ENCODE results near the gene ATPAF2.

The ATPAF2 gene

DNA sequence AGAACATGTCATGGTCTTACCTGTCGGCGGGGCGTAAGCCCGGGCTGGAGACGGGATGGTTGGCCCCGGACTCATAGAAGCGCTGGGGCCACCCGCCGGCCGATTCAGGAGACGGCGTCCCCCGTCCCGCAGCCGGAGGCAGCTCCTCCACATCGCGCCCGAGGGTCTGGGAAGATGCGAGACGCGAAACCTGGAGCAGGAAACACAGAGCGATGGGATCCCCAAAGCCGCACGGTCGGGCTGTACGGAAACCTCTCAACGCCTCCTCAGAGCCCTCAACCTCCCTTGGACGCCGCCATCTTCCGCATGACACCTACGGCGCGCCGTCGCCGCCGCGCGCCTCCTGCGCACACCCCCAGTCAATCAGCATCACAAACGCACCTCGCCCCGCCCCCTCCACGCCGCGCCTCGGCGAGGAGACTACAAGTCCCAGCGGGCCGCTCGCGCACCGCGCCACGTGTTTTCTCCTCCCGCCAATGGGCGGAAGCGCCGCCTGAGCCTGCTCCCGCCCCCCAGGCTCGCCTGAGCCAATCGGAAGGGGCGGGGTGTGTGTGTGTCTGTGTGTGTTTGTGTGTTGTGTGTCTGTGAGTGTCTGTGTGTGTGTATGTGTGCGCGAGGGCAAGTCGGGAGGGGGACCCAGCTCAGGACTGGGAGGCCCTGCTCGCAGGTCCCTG is at the start of gene ATPAF2, which contains the start of gene GID4:
ATPAF2 (minus strand) TSS at position 308 of the 674 bp plus-strand sequence; CDS start at position 153, 155 bp downstream.
GID4 (plus strand) TSS at position 548 of the 674 bp plus-strand sequence; CDS start at position 605, 57 bp downstream.
- Histone ChIP-seq H3K27me3 (ENCODE audit: insufficient read depth, low read length) (peaks cover 13% of the 10 kb centered on the region; the same call in 1 of the 2 replicates), H3K36me3 (ENCODE audit: insufficient read depth, low read depth, low read length) (no peaks in the 10 kb centered on the region), H3K9ac (ENCODE audit: low read depth, low read length) (peak within 1 kb of the TSS; percentile 77; the same call in 1 of the 2 replicates), H3K4me1 (ENCODE audit: insufficient read depth, low read length) (peaks cover 6% of the 10 kb centered on the region), H3K27ac (ENCODE audit: low read length) (no peak within 1 kb of the TSS), H3K9me3 (ENCODE audit: insufficient read depth, low read depth, low read length) (no peaks in the 10 kb centered on the region), H3K4me3 (ENCODE audit: low read length) (peak within 1 kb of the TSS; percentile 88)

- H3K27ac ChIP-seq (ENCODE audit: low read length): no peak within 1 kb of the TSS
- peak within 1 kb of the TSS; percentile 88 for H3K9ac ChIP-seq (ENCODE audit: low read depth, low read length)
- H3K9me3 ChIP-seq (ENCODE audit: insufficient read depth, low read depth, low read length): no peaks in the 10 kb centered on the region
- H3K27me3 ChIP-seq (ENCODE audit: insufficient read depth, low read length): no peaks in the 10 kb centered on the region
- no peaks in the 10 kb centered on the region for H3K4me1 ChIP-seq (ENCODE audit: insufficient read depth, low read length)
- peaks cover 8% of the 10 kb centered on the region for H3K36me3 ChIP-seq (ENCODE audit: insufficient read depth, low read depth, low read length)
- peak within 1 kb of the TSS; percentile 88 for H3K4me3 ChIP-seq (ENCODE audit: low read length)
These were observed 48.9 kb upstream of the ATPAF2 start, which contains the start of gene DRG2 for GRCh38 chr17:18087610-18088491. Gene DRG2, plus strand, starts transcription at chr17:18087948. Its CDS starts 76 bp downstream, at chr17:18088024.

DNA sequence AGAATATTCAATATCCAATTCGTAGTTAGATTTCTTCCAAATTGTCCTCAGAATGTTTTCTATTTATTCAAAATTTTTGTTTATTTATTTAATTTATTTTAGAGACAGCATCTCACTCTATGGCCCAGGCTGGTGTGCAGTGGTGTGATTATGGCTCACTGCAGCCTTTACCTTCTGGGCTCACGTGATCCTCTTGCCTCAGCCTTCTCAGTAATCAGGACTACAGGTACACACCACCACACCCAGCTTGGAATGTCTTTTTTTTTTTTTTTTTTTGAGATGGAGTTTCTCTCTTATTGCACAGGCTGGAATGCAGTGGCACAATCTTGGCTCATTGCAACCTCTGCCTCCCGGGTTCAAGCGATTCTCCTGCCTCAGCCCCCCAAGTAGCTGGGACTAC is 45.3 kb upstream of the ATPAF2 start:
- no peak overlapping the region for H3K9ac ChIP-seq (ENCODE audit: low read depth, low read length)
- no peak overlapping the region for H3K27ac ChIP-seq (ENCODE audit: low read length)
- no peaks in the 10 kb centered on the region for H3K4me1 ChIP-seq (ENCODE audit: insufficient read depth, low read length)
- no peaks in the 10 kb centered on the region for H3K9me3 ChIP-seq (ENCODE audit: insufficient read depth, low read depth, low read length)
- H3K27me3 ChIP-seq (ENCODE audit: insufficient read depth, low read length): no peaks in the 10 kb centered on the region
- H3K4me3 ChIP-seq (ENCODE audit: low read length): no peak overlapping the region
- no peaks in the 10 kb centered on the region for H3K36me3 ChIP-seq (ENCODE audit: insufficient read depth, low read depth, low read length)

DNA sequence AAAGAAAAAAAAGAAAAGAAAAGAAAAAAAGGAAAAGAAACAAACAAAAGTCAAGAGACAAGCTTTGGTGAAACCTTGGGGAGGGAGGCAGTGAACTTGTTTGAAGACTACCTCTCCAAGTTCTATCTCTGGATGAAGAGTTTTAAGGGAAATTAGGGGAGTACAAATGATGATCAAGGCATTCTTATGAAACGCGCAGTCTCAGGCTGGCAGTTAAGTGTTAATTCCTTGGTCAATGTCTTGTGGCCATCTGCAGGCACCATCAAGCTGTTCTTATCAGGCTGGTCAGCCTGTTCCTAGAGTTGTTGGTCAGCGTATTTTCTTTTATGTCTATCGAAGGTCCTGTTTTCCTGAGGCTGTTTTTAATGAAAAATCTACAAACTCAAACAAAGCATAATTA is 40.6 kb upstream of the ATPAF2 start:
- H3K4me1 ChIP-seq (ENCODE audit: insufficient read depth, low read length): no peaks in the 10 kb centered on the region
- H3K9ac ChIP-seq (ENCODE audit: low read depth, low read length): no peak overlapping the region
- no peak overlapping the region for H3K4me3 ChIP-seq (ENCODE audit: low read length)
- H3K27me3 ChIP-seq (ENCODE audit: insufficient read depth, low read length): no peaks in the 10 kb centered on the region
- H3K36me3 ChIP-seq (ENCODE audit: insufficient read depth, low read depth, low read length): no peaks in the 10 kb centered on the region
- no peak overlapping the region for H3K27ac ChIP-seq (ENCODE audit: low read length)
- no peaks in the 10 kb centered on the region for H3K9me3 ChIP-seq (ENCODE audit: insufficient read depth, low read depth, low read length)

GRCh38 chr17:18076936-18077335 is 38.0 kb upstream of the ATPAF2 start:
- no peak overlapping the region for H3K9ac ChIP-seq (ENCODE audit: low read depth, low read length)
- no peak overlapping the region for H3K27ac ChIP-seq (ENCODE audit: low read length)
- no peaks in the 10 kb centered on the region for H3K27me3 ChIP-seq (ENCODE audit: insufficient read depth, low read length)
- H3K4me3 ChIP-seq (ENCODE audit: low read length): no peak overlapping the region
- H3K4me1 ChIP-seq (ENCODE audit: insufficient read depth, low read length): no peaks in the 10 kb centered on the region
- H3K9me3 ChIP-seq (ENCODE audit: insufficient read depth, low read depth, low read length): no peaks in the 10 kb centered on the region
- no peaks in the 10 kb centered on the region for H3K36me3 ChIP-seq (ENCODE audit: insufficient read depth, low read depth, low read length)

DNA sequence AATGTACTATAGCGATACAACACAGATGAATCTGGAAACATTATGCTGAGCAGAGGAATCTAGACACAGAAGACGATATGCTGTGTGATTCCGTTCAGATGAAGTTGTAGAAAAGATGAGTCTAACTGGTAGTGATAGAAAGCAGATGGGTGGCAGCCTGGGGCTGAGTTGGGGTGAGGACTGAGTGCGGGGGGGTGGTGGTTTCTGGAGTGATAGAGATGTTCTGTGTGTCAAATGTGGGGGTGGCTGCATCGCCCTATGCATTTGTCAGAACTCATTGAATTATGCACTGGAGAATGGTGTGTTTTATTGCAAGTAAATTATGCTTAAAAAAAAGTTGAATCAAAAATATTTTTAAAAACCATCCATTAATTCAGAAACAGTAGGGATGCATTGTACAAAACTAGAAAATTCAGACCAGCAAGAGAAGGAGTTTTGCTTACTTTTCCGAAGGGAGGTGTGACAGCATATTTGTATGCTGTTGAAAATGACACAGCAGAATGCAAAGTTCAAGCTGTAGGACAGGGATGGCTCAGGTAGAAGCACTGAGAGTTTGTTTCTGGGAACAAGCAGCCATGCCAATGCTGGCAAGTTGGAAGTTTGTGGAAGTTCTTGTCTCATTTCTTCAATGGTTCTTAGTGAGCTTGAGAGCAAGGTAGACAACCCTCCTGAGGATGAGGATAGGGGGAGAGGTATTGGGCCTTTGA is 35.8 kb upstream of the ATPAF2 start:
- no peaks in the 10 kb centered on the region for H3K27me3 ChIP-seq (ENCODE audit: insufficient read depth, low read length)
- no peaks in the 10 kb centered on the region for H3K4me1 ChIP-seq (ENCODE audit: insufficient read depth, low read length)
- H3K36me3 ChIP-seq (ENCODE audit: insufficient read depth, low read depth, low read length): no peaks in the 10 kb centered on the region
- H3K9ac ChIP-seq (ENCODE audit: low read depth, low read length): no peak overlapping the region
- H3K9me3 ChIP-seq (ENCODE audit: insufficient read depth, low read depth, low read length): no peaks in the 10 kb centered on the region
- no peak overlapping the region for H3K4me3 ChIP-seq (ENCODE audit: low read length)
- H3K27ac ChIP-seq (ENCODE audit: low read length): no peak overlapping the region

DNA sequence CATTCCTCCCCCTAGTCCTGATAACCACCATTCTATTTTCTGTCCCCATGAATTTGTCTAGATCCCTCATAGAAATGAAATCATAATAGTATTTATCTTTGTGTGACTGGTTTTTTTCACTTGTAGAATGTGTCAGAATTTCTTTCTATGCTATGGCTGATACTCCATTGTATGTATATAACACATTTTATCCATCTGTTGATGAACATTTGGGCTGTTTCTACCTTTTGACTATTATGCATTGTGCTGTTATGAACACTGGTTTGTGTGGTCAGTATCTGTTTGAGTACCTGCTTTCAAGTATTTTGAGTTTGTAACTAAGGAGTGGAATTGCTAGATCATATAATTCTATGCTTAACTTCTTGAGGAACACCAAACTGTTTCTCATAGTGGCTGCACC is 32.8 kb upstream of the ATPAF2 start:
- Histone ChIP-seq H3K27me3 (ENCODE audit: insufficient read depth, low read length) (no peaks in the 10 kb centered on the region), H3K27ac (ENCODE audit: low read length) (no peak overlapping the region), H3K9me3 (ENCODE audit: insufficient read depth, low read depth, low read length) (no peaks in the 10 kb centered on the region), H3K9ac (ENCODE audit: low read depth, low read length) (no peak overlapping the region), H3K4me1 (ENCODE audit: insufficient read depth, low read length) (no peaks in the 10 kb centered on the region), H3K4me3 (ENCODE audit: low read length) (no peak overlapping the region), H3K36me3 (ENCODE audit: insufficient read depth, low read depth, low read length) (no peaks in the 10 kb centered on the region)

- H3K4me1 ChIP-seq (ENCODE audit: insufficient read depth, low read length): no peaks in the 10 kb centered on the region
- no peak overlapping the region for H3K27ac ChIP-seq (ENCODE audit: low read length)
- 0 out of 2 replicates have a peak, but pooled peaks cover under 1% of the 10 kb centered on the region for H3K36me3 ChIP-seq (ENCODE audit: insufficient read depth, low read depth, low read length)
- no peak overlapping the region for H3K4me3 ChIP-seq (ENCODE audit: low read length)
- no peaks in the 10 kb centered on the region for H3K9me3 ChIP-seq (ENCODE audit: insufficient read depth, low read depth, low read length)
- H3K27me3 ChIP-seq (ENCODE audit: insufficient read depth, low read length): no peaks in the 10 kb centered on the region
- no peak overlapping the region for H3K9ac ChIP-seq (ENCODE audit: low read depth, low read length)
These were observed 31.9 kb upstream of the ATPAF2 start for GRCh38 chr17:18070861-18071340.

- H3K27ac ChIP-seq (ENCODE audit: low read length): no peak overlapping the region
- H3K4me3 ChIP-seq (ENCODE audit: low read length): no peak overlapping the region
- no peaks in the 10 kb centered on the region for H3K27me3 ChIP-seq (ENCODE audit: insufficient read depth, low read length)
- H3K9ac ChIP-seq (ENCODE audit: low read depth, low read length): no peak overlapping the region
- no peaks in the 10 kb centered on the region for H3K9me3 ChIP-seq (ENCODE audit: insufficient read depth, low read depth, low read length)
- H3K36me3 ChIP-seq (ENCODE audit: insufficient read depth, low read depth, low read length): peaks cover 15% of the 10 kb centered on the region; the same call in 1 of the 2 replicates
- H3K4me1 ChIP-seq (ENCODE audit: insufficient read depth, low read length): no peaks in the 10 kb centered on the region
These were observed 30.1 kb upstream of the ATPAF2 start for GRCh38 chr17:18069101-18069500.

DNA sequence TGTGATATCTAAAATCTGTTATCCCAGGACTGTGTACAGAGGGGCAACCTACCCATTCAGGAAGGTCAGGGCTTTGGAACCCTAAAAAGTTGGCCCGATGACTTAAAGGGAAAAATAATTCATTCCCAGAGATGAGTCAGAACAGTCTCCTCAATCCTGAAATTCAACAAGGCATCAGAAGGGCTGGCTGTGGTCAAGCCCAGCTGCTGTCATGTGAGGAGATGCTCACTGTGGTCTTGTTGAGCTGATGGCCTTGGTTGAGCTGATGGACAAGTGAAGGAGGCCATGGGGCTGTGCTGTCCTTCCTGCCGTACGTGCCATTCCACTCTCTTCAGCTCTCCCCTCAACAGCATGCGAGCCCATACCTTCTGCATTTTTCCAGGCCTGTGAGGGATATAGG is 27.9 kb upstream of the ATPAF2 start:
- Histone ChIP-seq H3K27ac (ENCODE audit: low read length) (no peak overlapping the region), H3K9me3 (ENCODE audit: insufficient read depth, low read depth, low read length) (no peaks in the 10 kb centered on the region), H3K4me1 (ENCODE audit: insufficient read depth, low read length) (no peaks in the 10 kb centered on the region), H3K4me3 (ENCODE audit: low read length) (no peak overlapping the region), H3K36me3 (ENCODE audit: insufficient read depth, low read depth, low read length) (peaks cover 23% of the 10 kb centered on the region), H3K27me3 (ENCODE audit: insufficient read depth, low read length) (no peaks in the 10 kb centered on the region), H3K9ac (ENCODE audit: low read depth, low read length) (no peak overlapping the region)

- no peak overlapping the region for H3K27ac ChIP-seq (ENCODE audit: low read length)
- H3K9me3 ChIP-seq (ENCODE audit: insufficient read depth, low read depth, low read length): no peaks in the 10 kb centered on the region
- H3K36me3 ChIP-seq (ENCODE audit: insufficient read depth, low read depth, low read length): peaks cover 29% of the 10 kb centered on the region
- no peaks in the 10 kb centered on the region for H3K4me1 ChIP-seq (ENCODE audit: insufficient read depth, low read length)
- H3K4me3 ChIP-seq (ENCODE audit: low read length): no peak overlapping the region
- H3K27me3 ChIP-seq (ENCODE audit: insufficient read depth, low read length): no peaks in the 10 kb centered on the region
- no peak overlapping the region for H3K9ac ChIP-seq (ENCODE audit: low read depth, low read length)
These were observed 26.6 kb upstream of the ATPAF2 start for GRCh38 chr17:18065546-18065945.

Measured in iPS-20b (cell line).